Colonic mucosa (tissue), 4 donors: Measurements from ENCODE around the gene OGFR. TPM values are rescaled to one million over a fixed set of nuclear protein-coding genes. Genes with fewer than 3 reads are reported as not detected.

Experiments
- DNase-seq: peaks from one replicate; pipeline ENCODE4 v3.0.0-alpha.2; 2020
- H3K27ac ChIP-seq: fragments of 200-600 bp; one replicate; pipeline ENCODE4 v1.8.0; 2021
- H3K27me3 ChIP-seq: fragments of 200-600 bp; one replicate; pipeline ENCODE4 v1.8.0; 2021
- H3K36me3 ChIP-seq: fragments of 200-600 bp; one replicate; pipeline ENCODE4 v1.8.0; 2021
- H3K4me1 ChIP-seq: fragments of 200-600 bp; one replicate; pipeline ENCODE4 v1.8.0; 2021; ENCODE audit warnings: mild to moderate bottlenecking
- H3K4me3 ChIP-seq: fragments of 200-600 bp; one replicate; pipeline ENCODE4 v1.8.0; 2021
- H3K9ac ChIP-seq, 2 donors: one replicate each; pipeline ENCODE4 v1.7.0; 2013; ENCODE audit warnings: control low read depth in 2 of 2, low read depth in 2 of 2, low read length in 2 of 2
- H3K9me3 ChIP-seq: fragments of 200-600 bp; one replicate; pipeline ENCODE4 v1.8.0; 2021
- CTCF ChIP-seq: fragments of 200-600 bp; IDR thresholded peaks from one replicate; pipeline ENCODE4 v1.8.0; 2022; ENCODE audit warnings: antibody characterized with exemption, mild to moderate bottlenecking
- intact Hi-C: fragments of 100-400 bp; cut with DNase I; formaldehyde crosslinking; loops from one replicate; pipeline ENCODE4 v1.14.1; 2022
- total RNA-seq, 2 donors: library from RNA; stranded (reverse); fragmentation: NEBNext Ultra II Directional in 1 of 2; extraction: Animal tissue kit (Norgen Biotek cat#: 25700) in 1 of 2; gene quantifications; one replicate each; pipeline ENCODE4 v1.2.1, GENCODE V29; 2021
- donor health status: healthy.
- donor health status: DM: no; HTN: no; CAD: no.
- donor health status: DM: no; HTN: no; CAD: no.

The OGFR gene
- total RNA-seq, 2 donors from 2014 or later = 36.3 to 36.8 TPM

GRCh38 chr20:62799036-62799435 lies 5.6 kb upstream of the OGFR start:
- TF ChIP-seq CTCF = no peak
- DNase-seq = no peak
- Histone ChIP-seq H3K27ac (no peak overlapping the region), H3K4me1 (peaks cover 14% of the 10 kb centered on the region), H3K9me3 (no peaks in the 10 kb centered on the region), H3K9ac (no peak overlapping the region), H3K4me3 (no peak overlapping the region), H3K27me3 (no peaks in the 10 kb centered on the region), H3K36me3 (no peaks in the 10 kb centered on the region)
- intact Hi-C loops = no loop called here

- Histone ChIP-seq H3K9ac (no peak overlapping the region), H3K27me3 (no peaks in the 10 kb centered on the region), H3K4me1 (peaks cover 14% of the 10 kb centered on the region), H3K4me3 (no peak overlapping the region), H3K36me3 (no peaks in the 10 kb centered on the region), H3K27ac (no peak overlapping the region), H3K9me3 (no peaks in the 10 kb centered on the region)
- no peak for DNase-seq
- intact Hi-C loops = no loop called here
- TF ChIP-seq CTCF = no peak
Measured at GRCh38 chr20:62799459-62799858, 5.2 kb upstream of the OGFR start.

GRCh38 chr20:62799873-62800272 lies 4.8 kb upstream of the OGFR start:
- no peak for DNase-seq
- H3K9me3 ChIP-seq = no peaks in the 10 kb centered on the region
- no peak for TF ChIP-seq CTCF
- no peak overlapping the region for H3K4me3 ChIP-seq
- no peak overlapping the region for H3K27ac ChIP-seq
- no peak overlapping the region for H3K9ac ChIP-seq
- H3K27me3 ChIP-seq = no peaks in the 10 kb centered on the region
- H3K4me1 ChIP-seq = peaks cover 14% of the 10 kb centered on the region
- H3K36me3 ChIP-seq = no peaks in the 10 kb centered on the region
- intact Hi-C loops = no loop called here

GRCh38 chr20:62800314-62801259 lies 4.0 kb upstream of the OGFR start:
- no peak overlapping the region for H3K9ac ChIP-seq
- no peaks in the 10 kb centered on the region for H3K36me3 ChIP-seq
- H3K27me3 ChIP-seq = no peaks in the 10 kb centered on the region
- H3K4me3 ChIP-seq = no peak overlapping the region
- no peak overlapping the region for H3K27ac ChIP-seq
- no peak for DNase-seq
- intact Hi-C loops = no loop called here
- peaks cover 14% of the 10 kb centered on the region for H3K4me1 ChIP-seq
- TF ChIP-seq CTCF = no peak
- H3K9me3 ChIP-seq = no peaks in the 10 kb centered on the region

GRCh38 chr20:62801284-62802010 lies 3.2 kb upstream of the OGFR start:
- Histone ChIP-seq H3K9ac (no peak overlapping the region), H3K36me3 (no peaks in the 10 kb centered on the region), H3K9me3 (no peaks in the 10 kb centered on the region), H3K4me1 (peaks cover 22% of the 10 kb centered on the region), H3K27me3 (no peaks in the 10 kb centered on the region), H3K4me3 (no peak overlapping the region), H3K27ac (no peak overlapping the region)
- intact Hi-C loops = no loop called here
- no peak for TF ChIP-seq CTCF
- DNase-seq = no peak
